Testis (tissue), 2 donors: ENCODE results near the gene UBP1.

Source experiments
- POLR2A ChIP-seq: fragments of 450-650 bp; IDR thresholded peaks from one replicate; pipeline ENCODE4 v1.6.1; 2017; ENCODE audit warnings: antibody characterized with exemption, mild to moderate bottlenecking, moderate library complexity
- TF ChIP-seq, protein P1 (sequence below), 3 experiments: fragments of 450-650 bp in 2 of 3; fragments of 200-600 bp in 1 of 3; sonication (generic) in 1 of 3; IDR thresholded peaks; one replicate each; pipeline ENCODE4 v1.5.1; 2016 to 2019; ENCODE audit warnings: antibody characterized with exemption in 3 of 3, mild to moderate bottlenecking in 2 of 3, moderate library complexity in 1 of 3

DNA sequence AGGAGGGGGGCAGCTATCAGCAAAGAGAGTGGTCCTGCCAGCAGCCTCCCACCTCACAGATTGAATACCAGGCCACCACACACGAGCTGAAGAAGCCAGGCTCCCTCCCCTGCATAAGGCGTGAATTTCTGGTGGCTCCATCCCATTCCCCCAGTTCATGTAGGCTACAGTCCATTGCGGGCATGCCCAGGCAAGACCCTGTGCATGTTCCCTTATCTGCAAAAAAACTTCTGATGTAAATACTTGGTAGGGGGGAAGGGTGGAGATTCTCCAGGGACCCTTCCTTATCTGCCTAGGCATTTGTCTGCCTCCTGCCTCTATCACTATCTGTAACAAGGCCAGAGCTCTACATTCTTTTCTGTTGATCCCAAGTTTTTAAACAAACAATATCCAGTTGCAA lies 27.6 kb upstream of the UBP1 start:
- TF ChIP-seq, protein P1, sequence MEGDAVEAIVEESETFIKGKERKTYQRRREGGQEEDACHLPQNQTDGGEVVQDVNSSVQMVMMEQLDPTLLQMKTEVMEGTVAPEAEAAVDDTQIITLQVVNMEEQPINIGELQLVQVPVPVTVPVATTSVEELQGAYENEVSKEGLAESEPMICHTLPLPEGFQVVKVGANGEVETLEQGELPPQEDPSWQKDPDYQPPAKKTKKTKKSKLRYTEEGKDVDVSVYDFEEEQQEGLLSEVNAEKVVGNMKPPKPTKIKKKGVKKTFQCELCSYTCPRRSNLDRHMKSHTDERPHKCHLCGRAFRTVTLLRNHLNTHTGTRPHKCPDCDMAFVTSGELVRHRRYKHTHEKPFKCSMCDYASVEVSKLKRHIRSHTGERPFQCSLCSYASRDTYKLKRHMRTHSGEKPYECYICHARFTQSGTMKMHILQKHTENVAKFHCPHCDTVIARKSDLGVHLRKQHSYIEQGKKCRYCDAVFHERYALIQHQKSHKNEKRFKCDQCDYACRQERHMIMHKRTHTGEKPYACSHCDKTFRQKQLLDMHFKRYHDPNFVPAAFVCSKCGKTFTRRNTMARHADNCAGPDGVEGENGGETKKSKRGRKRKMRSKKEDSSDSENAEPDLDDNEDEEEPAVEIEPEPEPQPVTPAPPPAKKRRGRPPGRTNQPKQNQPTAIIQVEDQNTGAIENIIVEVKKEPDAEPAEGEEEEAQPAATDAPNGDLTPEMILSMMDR (IDR thresholded peaks at IDR 0.05) = no peak
- TF ChIP-seq POLR2A = no peak
